Measurements from ENCODE around the gene MBOAT2.

Gene MBOAT2

GRCh38 chr2:8984157-8984556 is 19.3 kb downstream of the MBOAT2 start:
- DNase-seq (ENCODE audit: low spot score) = no peak
- in situ Hi-C loops (cut with MboI; ENCODE audit: low sequenced_read_pairs, unreplicated experiment) = no loop called here
- TF ChIP-seq CTCF (IDR thresholded peaks at IDR 0.05; ENCODE audit: borderline replicate concordance, control extremely low read depth, extremely low read depth, insufficient read depth, missing control alignments) = no peak

GRCh38 chr2:8983571-8983970 is 19.9 kb downstream of the MBOAT2 start:
- DNase-seq (ENCODE audit: low spot score) = no peak
- no peak for TF ChIP-seq CTCF (IDR thresholded peaks at IDR 0.05; ENCODE audit: borderline replicate concordance, control extremely low read depth, extremely low read depth, insufficient read depth, missing control alignments)
- in situ Hi-C loops (cut with MboI; ENCODE audit: low sequenced_read_pairs, unreplicated experiment) = no loop called here

GRCh38 chr2:8981876-8982275 is 21.6 kb downstream of the MBOAT2 start:
- TF ChIP-seq CTCF (IDR thresholded peaks at IDR 0.05; ENCODE audit: borderline replicate concordance, control extremely low read depth, extremely low read depth, insufficient read depth, missing control alignments) = no peak
- no peak for DNase-seq (ENCODE audit: low spot score)
- in situ Hi-C loops (cut with MboI; ENCODE audit: low sequenced_read_pairs, unreplicated experiment) = no loop called here

- no peak for DNase-seq (ENCODE audit: low spot score)
- in situ Hi-C loops (cut with MboI; ENCODE audit: low sequenced_read_pairs, unreplicated experiment) = no loop called here
- no peak for TF ChIP-seq CTCF (IDR thresholded peaks at IDR 0.05; ENCODE audit: borderline replicate concordance, control extremely low read depth, extremely low read depth, insufficient read depth, missing control alignments)
Observed at GRCh38 chr2:8980096-8980495, 23.4 kb downstream of the MBOAT2 start.

GRCh38 chr2:8977758-8978157 is 25.7 kb downstream of the MBOAT2 start:
- in situ Hi-C loops (cut with MboI; ENCODE audit: low sequenced_read_pairs, unreplicated experiment) = no loop called here
- TF ChIP-seq CTCF (IDR thresholded peaks at IDR 0.05; ENCODE audit: borderline replicate concordance, control extremely low read depth, extremely low read depth, insufficient read depth, missing control alignments) = no peak
- DNase-seq (ENCODE audit: low spot score) = no peak

GRCh38 chr2:8976442-8977259 is 26.8 kb downstream of the MBOAT2 start:
- TF ChIP-seq CTCF (IDR thresholded peaks at IDR 0.05; ENCODE audit: borderline replicate concordance, control extremely low read depth, extremely low read depth, insufficient read depth, missing control alignments) = no peak
- in situ Hi-C loops (cut with MboI; ENCODE audit: low sequenced_read_pairs, unreplicated experiment) = no loop called here
- no peak for DNase-seq (ENCODE audit: low spot score)

Data from GM13976 (cell line).